Lower lobe of right lung (tissue), 2 donors: ENCODE measurements around the gene LARP1. TPM values are rescaled to one million over a fixed set of nuclear protein-coding genes. Genes with fewer than 3 reads are reported as not detected.
A peak's percentile ranks its signal among the peaks of the same experiment; 100 is the strongest.

Experiments used
- ATAC-seq, 2 donors: fragments of 200-7000 bp; cut with Tn5 transposase; one replicate each; pipeline ENCODE4 v1.9.1; 2020 to 2022; ENCODE audit warnings: mild to moderate bottlenecking in 2 of 2, moderate library complexity in 2 of 2
- DNase-seq: peaks from one replicate; pipeline ENCODE4 v3.0.0-alpha.2; 2020
- H3K27ac ChIP-seq: fragments of 200-600 bp; one replicate; pipeline ENCODE4 v1.8.0; 2022
- H3K27me3 ChIP-seq: fragments of 200-600 bp; one replicate; pipeline ENCODE4 v1.8.0; 2022; ENCODE audit warnings: low read depth
- H3K36me3 ChIP-seq: fragments of 200-600 bp; one replicate; pipeline ENCODE4 v1.8.0; 2022; ENCODE audit warnings: mild to moderate bottlenecking
- H3K4me1 ChIP-seq: fragments of 200-600 bp; one replicate; pipeline ENCODE4 v1.8.0; 2022
- H3K4me3 ChIP-seq: fragments of 200-600 bp; one replicate; pipeline ENCODE4 v1.8.0; 2022; ENCODE audit warnings: mild to moderate bottlenecking
- H3K9me3 ChIP-seq: fragments of 200-600 bp; one replicate; pipeline ENCODE4 v1.8.0; 2022
- CTCF ChIP-seq: fragments of 200-600 bp; IDR thresholded peaks from one replicate; pipeline ENCODE4 v1.8.0; 2022; ENCODE audit warnings: antibody characterized with exemption, mild to moderate bottlenecking
- intact Hi-C: fragments of 100-400 bp; cut with DNase I; formaldehyde crosslinking; loops from one replicate; pipeline ENCODE4 v1.11.0; 2022
- total RNA-seq: library from RNA; stranded (reverse); fragmentation: NEBNext Ultra II Directional; extraction: Animal tissue kit (Norgen Biotek cat#: 25700); gene quantifications from one replicate; pipeline ENCODE4 v1.2.1, GENCODE V29; 2021
- donor health status: DM: no; HTN: yes; CAD: no; lungs with severe emphysema.

Gene LARP1
- total RNA-seq, 1 donor from 2014 or later = 143 TPM

GRCh38 chr5:154709368-154710305 is 45.5 kb upstream of the LARP1 start:
- Histone ChIP-seq H3K9me3 (no peaks in the 10 kb centered on the region), H3K27me3 (no peaks in the 10 kb centered on the region), H3K36me3 (no peaks in the 10 kb centered on the region), H3K4me1 (peaks cover 14% of the 10 kb centered on the region), H3K27ac (no peak overlapping the region), H3K4me3 (no peak overlapping the region)
- intact Hi-C loops = no loop called here
- DNase-seq (no peak), ATAC-seq (no peak)
- no peak for TF ChIP-seq CTCF

GRCh38 chr5:154712518-154713437 is 42.4 kb upstream of the LARP1 start:
- no peaks in the 10 kb centered on the region for H3K36me3 ChIP-seq
- H3K4me3 ChIP-seq = peak overlapping the region; percentile 40
- ATAC-seq = peak; percentile 83 to 91
- H3K4me1 ChIP-seq = peaks cover 16% of the 10 kb centered on the region
- DNase-seq = peak; percentile 71
- H3K27ac ChIP-seq = peak overlapping the region; percentile 60
- no peak for TF ChIP-seq CTCF
- no peaks in the 10 kb centered on the region for H3K27me3 ChIP-seq
- intact Hi-C loops = no loop called here
- H3K9me3 ChIP-seq = no peaks in the 10 kb centered on the region

GRCh38 chr5:154713615-154714125 is 41.5 kb upstream of the LARP1 start:
- DNase-seq = no peak
- peak; percentile 32 to 37 for ATAC-seq
- H3K27me3 ChIP-seq = no peaks in the 10 kb centered on the region
- H3K4me1 ChIP-seq = peaks cover 16% of the 10 kb centered on the region
- intact Hi-C loops = no loop called here
- peak overlapping the region; percentile 71 for H3K27ac ChIP-seq
- no peaks in the 10 kb centered on the region for H3K9me3 ChIP-seq
- no peaks in the 10 kb centered on the region for H3K36me3 ChIP-seq
- H3K4me3 ChIP-seq = peak overlapping the region; percentile 40
- no peak for TF ChIP-seq CTCF

- H3K4me1 ChIP-seq = peaks cover 16% of the 10 kb centered on the region
- H3K9me3 ChIP-seq = no peaks in the 10 kb centered on the region
- H3K4me3 ChIP-seq = peak overlapping the region; percentile 25
- peak; percentile 89 to 90 for ATAC-seq
- no peak for TF ChIP-seq CTCF
- H3K36me3 ChIP-seq = no peaks in the 10 kb centered on the region
- DNase-seq = peak; percentile 53
- intact Hi-C loops = no loop called here
- H3K27ac ChIP-seq = peak overlapping the region; percentile 71
- no peaks in the 10 kb centered on the region for H3K27me3 ChIP-seq
Observed at GRCh38 chr5:154714266-154714986, 40.8 kb upstream of the LARP1 start.
